Stimulated activated CD4-positive, alpha-beta T cell treated with anti-CD3 and anti-CD28 coated beads, Interleukin-12 subunit alpha, Interleukin-12 subunit beta, amount 100 ng/mL, for 4 hours (primary cell): ENCODE measurements around the gene ATP9B.
"Not testable (repeated sequence)": the region's sequence is repeated elsewhere in the genome, so short reads cannot be mapped to it uniquely, and the experiment has no call there.

Source experiments
- DNase-seq: peaks from one replicate; pipeline ENCODE4 v3.0.0-alpha.2; 2020

Gene ATP9B

GRCh38 chr18:79299272-79299671 lies 230.1 kb downstream of the ATP9B start:
- DNase-seq = no peak

GRCh38 chr18:79299711-79300110 lies 230.5 kb downstream of the ATP9B start:
- no peak for DNase-seq

- DNase-seq = no peak
These were observed 231.2 kb downstream of the ATP9B start for GRCh38 chr18:79300413-79300812.

GRCh38 chr18:79302120-79302519 lies 232.9 kb downstream of the ATP9B start:
- DNase-seq = no peak

GRCh38 chr18:79305911-79306310 lies 236.7 kb downstream of the ATP9B start:
- no peak for DNase-seq

GRCh38 chr18:79309614-79310358 lies 240.6 kb downstream of the ATP9B start:
- no peak for DNase-seq

GRCh38 chr18:79314838-79315388 lies 245.7 kb downstream of the ATP9B start:
- no peak for DNase-seq

- DNase-seq = no peak
These were observed 246.4 kb downstream of the ATP9B start for GRCh38 chr18:79315596-79315995.

GRCh38 chr18:79317703-79318102 lies 248.5 kb downstream of the ATP9B start:
- no peak for DNase-seq

- DNase-seq = no peak
These were observed 249.0 kb downstream of the ATP9B start for GRCh38 chr18:79318142-79318673.

- no peak for DNase-seq
These were observed 251.1 kb downstream of the ATP9B start for GRCh38 chr18:79320216-79320850.

GRCh38 chr18:79321625-79322405 lies 252.6 kb downstream of the ATP9B start:
- no peak for DNase-seq

GRCh38 chr18:79322441-79322840 lies 253.2 kb downstream of the ATP9B start:
- DNase-seq = no peak

- DNase-seq = no peak
These were observed 254.3 kb downstream of the ATP9B start for GRCh38 chr18:79323471-79323870.

- no peak for DNase-seq
These were observed 257.4 kb downstream of the ATP9B start for GRCh38 chr18:79326413-79327198.

- DNase-seq = no peak
These were observed 258.1 kb downstream of the ATP9B start for GRCh38 chr18:79327199-79327721.

- not testable (repeated sequence) for DNase-seq
These were observed 258.7 kb downstream of the ATP9B start for GRCh38 chr18:79327915-79328314.

GRCh38 chr18:79328887-79329286 lies 259.7 kb downstream of the ATP9B start:
- no peak for DNase-seq

GRCh38 chr18:79329786-79330185 lies 260.6 kb downstream of the ATP9B start:
- no peak for DNase-seq

- no peak for DNase-seq
These were observed 263.5 kb downstream of the ATP9B start for GRCh38 chr18:79332646-79333045.

GRCh38 chr18:79333046-79333445 lies 263.9 kb downstream of the ATP9B start:
- DNase-seq = no peak
